T-cell (primary cell): ENCODE data around the gene ANKFN1. TPM values are rescaled to one million over a fixed set of nuclear protein-coding genes. Genes with fewer than 3 reads are reported as not detected.

Experiments
- ATAC-seq, 4 experiments: fragments of 200-7000 bp in 3 of 4; fragments of 150-1000 bp in 1 of 4; cut with Tn5 transposase; replicated peaks in 1 of 4; 1 replicate in 3 of 4; 2 replicates in 1 of 4; pipeline ENCODE4 v1.10.0; 2021; ENCODE audit warnings: moderate library complexity in 3 of 4, mild to moderate bottlenecking in 2 of 4, moderate number of reproducible peaks in 1 of 4
- CTCF ChIA-PET, 2 donors: fragments of 300-600 bp; sonication (Branson Sonifier 250); formaldehyde crosslinking; loops; one replicate each; lab custom pipeline; 2022; ENCODE audit warnings: antibody characterized with exemption in 2 of 2; lab: Charles Lee
- POLR2A ChIA-PET, 2 donors: fragments of 300-600 bp; sonication (Branson Sonifier 250); formaldehyde crosslinking; loops; one replicate each; lab custom pipeline; 2022; ENCODE audit warnings: antibody characterized with exemption in 2 of 2; lab: Charles Lee
- DNase-seq, 35 experiments: peaks; one replicate each; pipeline versions ENCODE4 v3.0.0 to v3.0.0-alpha.2; 2013 to 2023
- H3K27ac ChIP-seq: one replicate; pipeline ENCODE4 v1.5.1; 2013; ENCODE audit warnings: low read length
- H3K27me3 ChIP-seq, 2 experiments: replicated peaks in 1 of 2; 1 replicate in 1 of 2; 2 replicates in 1 of 2; pipeline versions ENCODE4 v1.6.1 to v1.7.0; 2013; ENCODE audit warnings: low read length in 1 of 2, mixed read lengths in 1 of 2; ENCODE audit not compliant: control insufficient read depth in 2 of 2, insufficient read depth in 2 of 2; ENCODE audit errors: extremely low read depth in 1 of 2
- H3K36me3 ChIP-seq, 2 donors: 1 replicate in 1 of 2; 2 replicates in 1 of 2; pipeline versions ENCODE4 v1.6.1 to v1.7.0; 2013; ENCODE audit warnings: low read length in 1 of 2; ENCODE audit not compliant: control insufficient read depth in 2 of 2, insufficient read depth in 1 of 2; ENCODE audit errors: extremely low read depth in 1 of 2
- H3K4me1 ChIP-seq, 2 experiments: 1 replicate in 1 of 2; 2 replicates in 1 of 2; pipeline versions ENCODE4 v1.6.1 to v1.7.0; 2013; ENCODE audit warnings: low read length in 2 of 2, mixed read lengths in 1 of 2; ENCODE audit not compliant: insufficient read depth in 2 of 2, control insufficient read depth in 1 of 2; ENCODE audit errors: extremely low read depth in 1 of 2
- H3K4me3 ChIP-seq, 2 donors: 1 replicate in 1 of 2; 2 replicates in 1 of 2; pipeline versions ENCODE4 v1.5.1 to v1.7.0; 2013; ENCODE audit warnings: mild to moderate bottlenecking in 2 of 2, low read length in 1 of 2, moderate library complexity in 1 of 2; ENCODE audit not compliant: control insufficient read depth in 1 of 2; ENCODE audit errors: extremely low read depth in 1 of 2
- H3K9me3 ChIP-seq: 2 replicates; pipeline ENCODE4 v1.7.0; 2013
- H3K27ac Mint-ChIP-seq, 2 donors: one replicate each; pipeline ENCODE4 v1.8.0; 2020 to 2021; ENCODE audit warnings: mild to moderate bottlenecking in 2 of 2, mixed read lengths in 2 of 2
- H3K27me3 Mint-ChIP-seq, 2 donors: one replicate each; pipeline ENCODE4 v1.8.0; 2021 to 2022; ENCODE audit warnings: mixed read lengths in 2 of 2
- H3K36me3 Mint-ChIP-seq: one replicate; pipeline ENCODE4 v1.8.0; 2021; ENCODE audit warnings: mixed read lengths
- H3K4me1 Mint-ChIP-seq, 3 donors: one replicate each; pipeline ENCODE4 v1.8.0; 2020 to 2022; ENCODE audit warnings: mixed read lengths in 3 of 3, mild to moderate bottlenecking in 1 of 3
- H3K4me3 Mint-ChIP-seq, 3 donors: one replicate each; pipeline ENCODE4 v1.8.0; 2020 to 2022; ENCODE audit warnings: mild to moderate bottlenecking in 3 of 3, mixed read lengths in 3 of 3, moderate library complexity in 3 of 3
- H3K9me3 Mint-ChIP-seq, 3 donors: one replicate each; pipeline ENCODE4 v1.8.0; 2020 to 2022; ENCODE audit warnings: mixed read lengths in 3 of 3
- WGBS: methylation state at CpG from one replicate; pipeline ENCODE4 v1.1.5; 2013; ENCODE audit warnings: missing lambda C conversion rate; ENCODE audit not compliant: insufficient coverage; 5-methylcytosine and 5-hydroxymethylcytosine counted together
- total RNA-seq, 35 experiments: library from RNA in 6 of 35; stranded (reverse) in 6 of 35; fragments of 120-200 nt in 1 of 35; gene quantifications; one replicate each; pipeline versions ENCODE4 v1.2.1 to v1.2.4 and lab custom pipeline; 2013 to 2026

ANKFN1 gene
- total RNA-seq, 5 donors from 2014 or later (not counting 1 experiment from before 2014, with no cell fraction given) = not detected

DNA sequence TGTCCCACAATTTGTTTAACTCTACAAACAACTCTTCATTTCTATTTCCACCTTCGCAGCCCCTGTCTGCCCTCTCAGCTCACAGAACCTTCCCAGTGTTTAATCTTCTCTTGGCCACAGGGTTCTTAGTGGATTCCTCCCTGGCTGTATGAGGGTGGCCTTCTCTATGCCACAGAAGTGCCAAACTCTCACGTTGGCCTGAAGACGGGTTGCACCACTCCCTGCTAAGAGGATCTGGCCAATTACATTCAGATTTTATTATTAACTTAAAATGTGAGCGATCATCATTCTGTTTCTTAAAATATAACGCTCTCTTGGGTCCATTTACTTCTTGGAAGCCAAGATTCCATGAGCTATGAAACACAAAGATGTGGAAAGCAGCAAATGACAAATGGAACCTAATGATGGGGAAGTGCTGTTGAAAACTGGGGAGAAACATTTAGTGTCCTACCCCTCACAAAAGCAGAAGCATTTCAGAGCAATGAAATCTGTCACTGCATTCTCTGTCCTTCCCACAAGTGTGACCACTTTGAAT is 348.9 kb downstream of the ANKFN1 start:
- WGBS = 83% methylated on average over 1 of the region's 5 CpGs
- CTCF ChIA-PET = interaction anchor here (0.8 to 3.2 kb wide), 5 partner anchors 9 to 277 kb away, joined by 3 to 23 read pairs (median 3); no protein-coding TSS in a partner anchor

DNA sequence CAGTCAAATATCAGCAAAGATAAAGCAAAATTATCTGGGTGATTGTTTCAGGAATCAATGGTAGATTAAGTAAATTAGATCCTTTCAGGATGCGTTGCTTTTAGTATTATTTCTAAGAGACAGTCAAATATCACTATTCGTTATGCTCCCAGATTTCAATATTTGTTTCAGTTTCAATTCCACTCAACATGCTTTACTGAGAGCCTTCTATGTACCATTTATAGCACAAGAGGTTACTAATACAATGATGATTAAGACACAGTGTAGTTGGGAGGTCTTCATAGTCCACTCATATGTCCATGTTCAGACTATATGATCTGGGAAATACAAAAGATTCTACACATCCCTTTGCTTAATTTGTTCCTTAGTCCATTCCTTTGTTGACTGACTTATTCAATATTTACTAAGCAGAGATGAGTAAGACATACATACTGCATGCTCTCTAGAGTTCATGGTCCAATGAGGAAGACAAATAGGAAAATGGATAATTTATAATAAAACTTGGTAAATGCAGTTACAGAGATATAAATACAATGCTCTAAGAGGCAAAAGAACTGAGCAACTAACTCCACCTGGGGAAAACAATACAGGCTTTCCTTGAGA is 352.0 kb downstream of the ANKFN1 start:
- Mint-ChIP-seq H3K27me3 (peaks cover 2 to 3% of the 10 kb centered on the region in 2 donors), H3K9me3 (no peaks in the 10 kb centered on the region), H3K27ac (no peak overlapping the region), H3K4me1 (no peaks in the 10 kb centered on the region), H3K4me3 (no peak overlapping the region), H3K36me3 (no peaks in the 10 kb centered on the region)
- no CpG with 5 or more reads among the region's 2 CpGs for WGBS
- Histone ChIP-seq H3K4me1 (no peaks in the 10 kb centered on the region), H3K4me3 (no peak overlapping the region), H3K9me3 (no peaks in the 10 kb centered on the region), H3K27me3 (no peaks in the 10 kb centered on the region), H3K27ac (no peak overlapping the region), H3K36me3 (no peaks in the 10 kb centered on the region)
- ChIA-PET POLR2A (no interaction called here), CTCF (interaction anchor here in 1 of 2 donors (0.5 kb wide), 1 partner anchor 170 kb away, joined by 5 read pairs; no protein-coding TSS in a partner anchor)
- ATAC-seq (no peak), DNase-seq (no peak)

More for the DNA sequence above, 348.9 kb downstream of the ANKFN1 start:
- no peak overlapping the region for H3K4me3 ChIP-seq
- no peaks in the 10 kb centered on the region for H3K36me3 ChIP-seq
- no peak overlapping the region for H3K27ac ChIP-seq
- no peaks in the 10 kb centered on the region for H3K36me3 Mint-ChIP-seq
- H3K4me1 Mint-ChIP-seq = no peaks in the 10 kb centered on the region
- H3K9me3 ChIP-seq = no peaks in the 10 kb centered on the region
- H3K4me3 Mint-ChIP-seq = no peak overlapping the region
- ATAC-seq (no peak), DNase-seq (no peak)
- POLR2A ChIA-PET = interaction anchor here in 1 of 2 donors (0.7 kb wide), 1 partner anchor 12 kb away, joined by 4 read pairs; no protein-coding TSS in a partner anchor
- no peaks in the 10 kb centered on the region for H3K9me3 Mint-ChIP-seq
- H3K27me3 Mint-ChIP-seq = no peaks in the 10 kb centered on the region
- no peaks in the 10 kb centered on the region for H3K27me3 ChIP-seq
- no peaks in the 10 kb centered on the region for H3K4me1 ChIP-seq
- H3K27ac Mint-ChIP-seq = no peak overlapping the region

DNA sequence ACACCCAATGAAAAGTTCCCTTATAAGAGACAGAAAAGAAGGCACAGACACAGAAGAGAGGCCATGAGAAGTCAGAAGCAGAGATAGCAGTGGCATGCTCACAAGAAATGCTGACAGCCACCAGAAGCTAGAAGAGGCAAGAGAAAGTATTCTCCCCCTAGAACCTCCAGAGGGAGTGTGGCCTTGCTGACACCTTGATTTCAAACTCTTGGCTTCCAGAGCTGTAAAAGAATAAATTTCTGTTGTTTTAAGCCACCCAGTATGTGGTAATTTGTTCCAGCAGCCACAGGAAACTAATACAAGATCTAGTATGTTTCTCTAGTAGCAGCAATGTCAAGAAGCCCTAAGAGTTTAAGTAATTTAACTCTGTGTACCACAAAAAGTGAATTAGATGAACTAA is 353.1 kb downstream of the ANKFN1 start:
- H3K4me3 Mint-ChIP-seq = no peak overlapping the region

DNA sequence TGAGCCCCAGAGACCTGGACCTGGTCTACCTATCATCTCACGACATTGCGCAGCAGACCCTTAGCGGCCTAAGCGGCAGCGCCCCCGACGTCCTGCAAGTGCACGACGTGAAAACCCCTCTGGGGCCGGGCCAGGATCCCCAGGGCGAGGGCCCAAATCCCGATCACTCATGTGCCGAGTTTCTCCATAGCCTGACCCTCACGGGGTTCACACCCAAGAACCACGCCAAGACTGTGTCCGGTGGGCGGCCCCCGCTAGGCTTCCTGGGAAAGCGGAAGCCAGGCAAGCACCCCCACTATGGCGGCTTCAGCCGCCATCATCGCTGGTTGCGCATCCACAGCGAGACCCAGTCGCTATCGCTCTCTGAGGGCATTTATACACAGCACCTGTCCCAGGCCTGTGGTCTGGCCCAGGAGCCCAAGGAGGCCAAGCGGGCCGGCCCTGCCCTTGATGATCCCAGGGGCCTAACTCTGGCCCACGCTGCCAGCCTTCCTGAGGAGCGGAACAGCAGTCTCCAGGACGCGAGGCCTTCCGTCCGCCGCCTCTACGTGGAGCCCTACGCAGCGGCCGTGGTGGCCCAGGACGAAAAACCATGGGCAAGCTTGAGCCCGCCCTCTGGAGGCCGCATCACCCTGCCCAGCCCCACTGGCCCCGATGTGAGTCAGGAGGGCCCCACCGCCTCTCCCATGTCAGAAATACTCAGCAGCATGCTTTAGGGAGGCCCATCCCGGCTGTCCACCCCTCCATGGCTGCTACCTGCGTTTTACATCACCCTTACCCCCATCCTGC is 357.5 kb downstream of the ANKFN1 start:
- Histone ChIP-seq H3K4me1 (no peaks in the 10 kb centered on the region), H3K36me3 (no peaks in the 10 kb centered on the region), H3K4me3 (no peak overlapping the region), H3K27me3 (no peaks in the 10 kb centered on the region), H3K27ac (no peak overlapping the region), H3K9me3 (no peaks in the 10 kb centered on the region)
- Mint-ChIP-seq H3K36me3 (no peaks in the 10 kb centered on the region), H3K4me3 (no peak overlapping the region), H3K27ac (no peak overlapping the region), H3K27me3 (peaks cover 2 to 3% of the 10 kb centered on the region in 2 donors), H3K4me1 (no peaks in the 10 kb centered on the region), H3K9me3 (no peaks in the 10 kb centered on the region)
- DNase-seq (no peak), ATAC-seq (no peak)
- ChIA-PET CTCF (interaction anchor here in 1 of 2 donors (0.7 kb wide), 1 partner anchor 9 kb away, joined by 4 read pairs; no protein-coding TSS in a partner anchor), POLR2A (no interaction called here)
- 91% methylated on average over 45 of the region's 46 CpGs for WGBS

More for the DNA sequence above, 353.1 kb downstream of the ANKFN1 start:
- Mint-ChIP-seq H3K27me3 (peaks cover 2 to 3% of the 10 kb centered on the region in 2 donors), H3K27ac (no peak overlapping the region), H3K9me3 (no peaks in the 10 kb centered on the region), H3K36me3 (no peaks in the 10 kb centered on the region), H3K4me1 (no peaks in the 10 kb centered on the region)
- ChIA-PET CTCF (no interaction called here), POLR2A (interaction anchor here in 1 of 2 donors (0.7 kb wide), 1 partner anchor 56 kb away, joined by 5 read pairs; no protein-coding TSS in a partner anchor)
- H3K27ac ChIP-seq = no peak overlapping the region
- H3K36me3 ChIP-seq = no peaks in the 10 kb centered on the region
- H3K4me3 ChIP-seq = no peak overlapping the region
- no peaks in the 10 kb centered on the region for H3K4me1 ChIP-seq
- ATAC-seq (no peak), DNase-seq (no peak)
- H3K27me3 ChIP-seq = no peaks in the 10 kb centered on the region
- H3K9me3 ChIP-seq = no peaks in the 10 kb centered on the region

DNA sequence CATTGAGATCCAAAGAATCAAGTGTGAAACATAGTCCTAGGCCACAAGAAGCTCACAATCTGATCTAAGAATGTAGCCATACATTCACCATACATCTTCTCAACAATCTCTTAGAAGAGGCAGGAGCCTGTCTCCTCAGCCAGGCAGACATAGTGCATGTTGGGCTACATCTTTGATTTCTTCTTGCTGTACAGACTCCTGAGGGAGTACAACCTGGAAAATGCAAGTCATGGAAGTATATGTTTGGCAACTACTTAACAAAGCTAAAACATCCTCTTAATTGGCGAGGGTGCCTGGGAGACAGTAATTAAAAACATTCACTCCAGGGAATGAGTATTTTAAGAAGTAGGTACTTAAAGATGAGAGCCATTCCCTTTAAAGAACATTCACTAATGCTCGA is 361.0 kb downstream of the ANKFN1 start:
- ChIA-PET CTCF (interaction anchor here (1.2 kb wide), 2 partner anchors 13 to 15 kb away, joined by 3 read pairs; no protein-coding TSS in a partner anchor), POLR2A (interaction anchor here in 1 of 2 donors (0.6 kb wide), 1 partner anchor 12 kb away, joined by 4 read pairs; no protein-coding TSS in a partner anchor)
- H3K27me3 ChIP-seq = no peaks in the 10 kb centered on the region
- no peaks in the 10 kb centered on the region for H3K9me3 ChIP-seq
- Mint-ChIP-seq H3K4me1 (no peaks in the 10 kb centered on the region), H3K36me3 (no peaks in the 10 kb centered on the region), H3K9me3 (no peaks in the 10 kb centered on the region), H3K27ac (no peak overlapping the region), H3K27me3 (peaks cover 1 to 5% of the 10 kb centered on the region in 2 donors), H3K4me3 (no peak overlapping the region)
- H3K27ac ChIP-seq = no peak overlapping the region
- no peak for ATAC-seq
- no peaks in the 10 kb centered on the region for H3K36me3 ChIP-seq
- no CpG with 5 or more reads among the region's 2 CpGs for WGBS
- DNase-seq = no peak
- no peaks in the 10 kb centered on the region for H3K4me1 ChIP-seq
- H3K4me3 ChIP-seq = no peak overlapping the region

DNA sequence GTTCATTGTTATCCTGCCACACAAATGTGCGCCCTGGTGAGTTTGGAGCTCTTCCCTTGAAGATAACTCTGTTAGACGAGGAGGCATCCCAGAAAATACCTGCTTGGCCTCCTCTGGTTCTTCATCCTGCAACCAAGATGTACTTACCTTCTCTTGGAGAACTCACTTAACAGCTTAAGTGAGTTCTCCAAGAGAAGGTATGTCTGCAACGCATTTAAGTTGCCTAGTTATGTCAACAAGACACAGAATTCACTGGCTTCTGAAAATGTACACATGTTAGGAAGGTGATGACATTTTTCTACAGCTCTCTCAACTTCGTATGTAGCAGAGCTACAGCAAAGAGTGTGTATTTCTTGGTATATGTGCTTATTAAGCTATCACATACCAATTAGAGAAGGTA is 361.6 kb downstream of the ANKFN1 start:
- ChIA-PET CTCF (interaction anchor here (1.2 kb wide), 2 partner anchors 13 to 15 kb away, joined by 3 read pairs; no protein-coding TSS in a partner anchor), POLR2A (interaction anchor here in 1 of 2 donors (0.6 kb wide), 1 partner anchor 13 kb away, joined by 4 read pairs; no protein-coding TSS in a partner anchor)
- whole genome bisulfite sequencing = 80% methylated on average over 1 of the region's 4 CpGs
- no peaks in the 10 kb centered on the region for H3K36me3 ChIP-seq
- H3K27me3 ChIP-seq = peaks cover 0 to 3% of the 10 kb centered on the region in 2 experiments
- Mint-ChIP-seq H3K9me3 (no peaks in the 10 kb centered on the region), H3K27ac (no peak overlapping the region), H3K36me3 (no peaks in the 10 kb centered on the region), H3K4me3 (no peak overlapping the region), H3K27me3 (peaks cover 5 to 6% of the 10 kb centered on the region in 2 donors), H3K4me1 (no peaks in the 10 kb centered on the region)
- H3K4me1 ChIP-seq = no peaks in the 10 kb centered on the region
- no peaks in the 10 kb centered on the region for H3K9me3 ChIP-seq
- no peak overlapping the region for H3K4me3 ChIP-seq
- DNase-seq (no peak), ATAC-seq (no peak)
- H3K27ac ChIP-seq = no peak overlapping the region
